Measurements from ENCODE around the gene ATP9B.

Gene ATP9B

DNA sequence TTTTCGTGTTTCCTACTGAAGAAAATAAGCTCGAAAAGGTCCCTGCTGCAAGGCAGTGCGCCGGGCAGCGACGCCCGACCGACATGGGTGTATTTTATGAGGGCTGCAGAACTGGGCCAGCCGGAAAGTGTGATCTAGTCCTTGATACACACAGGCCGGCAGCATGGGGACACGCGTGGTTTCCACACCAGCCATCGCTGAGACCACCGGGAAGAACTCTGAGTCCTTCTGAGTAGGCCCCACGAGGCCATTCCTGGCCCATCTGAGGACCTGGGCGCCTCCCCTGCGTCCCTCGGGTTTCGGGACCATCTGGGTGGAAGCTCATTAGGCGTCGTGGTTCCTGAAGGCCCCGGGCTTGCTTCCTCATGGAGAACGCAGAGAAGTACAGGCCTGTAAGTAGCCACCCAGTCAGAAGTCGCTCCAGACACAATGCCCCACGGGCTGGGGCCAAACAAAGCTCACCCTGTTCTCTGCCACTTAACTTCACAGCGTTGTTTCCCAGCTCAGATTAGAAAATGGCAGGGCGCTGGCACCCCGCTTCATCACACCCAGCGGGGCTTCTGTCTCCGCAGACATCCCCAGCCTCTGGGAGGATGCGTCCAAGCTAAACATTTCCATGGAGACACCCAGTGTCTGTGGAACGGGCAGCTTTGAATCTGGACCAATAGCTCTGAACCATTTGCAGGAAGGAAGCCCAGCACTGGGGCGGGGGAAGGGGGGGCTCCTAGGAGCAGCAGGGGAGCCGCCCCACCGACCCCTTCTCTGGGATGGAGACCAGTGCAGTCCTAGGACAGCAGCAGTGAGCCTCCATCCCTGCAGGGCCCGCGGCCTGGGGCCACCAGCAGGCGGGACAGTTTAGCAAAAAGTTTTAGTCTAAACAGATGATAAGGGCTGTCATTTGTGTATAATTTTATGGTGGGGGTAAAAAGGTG, 328.9 kb downstream of the ATP9B start:
- H3K4me3 ChIP-seq (ENCODE audit: low read depth, low read length): no peak overlapping the region
- TF ChIP-seq, protein P1, sequence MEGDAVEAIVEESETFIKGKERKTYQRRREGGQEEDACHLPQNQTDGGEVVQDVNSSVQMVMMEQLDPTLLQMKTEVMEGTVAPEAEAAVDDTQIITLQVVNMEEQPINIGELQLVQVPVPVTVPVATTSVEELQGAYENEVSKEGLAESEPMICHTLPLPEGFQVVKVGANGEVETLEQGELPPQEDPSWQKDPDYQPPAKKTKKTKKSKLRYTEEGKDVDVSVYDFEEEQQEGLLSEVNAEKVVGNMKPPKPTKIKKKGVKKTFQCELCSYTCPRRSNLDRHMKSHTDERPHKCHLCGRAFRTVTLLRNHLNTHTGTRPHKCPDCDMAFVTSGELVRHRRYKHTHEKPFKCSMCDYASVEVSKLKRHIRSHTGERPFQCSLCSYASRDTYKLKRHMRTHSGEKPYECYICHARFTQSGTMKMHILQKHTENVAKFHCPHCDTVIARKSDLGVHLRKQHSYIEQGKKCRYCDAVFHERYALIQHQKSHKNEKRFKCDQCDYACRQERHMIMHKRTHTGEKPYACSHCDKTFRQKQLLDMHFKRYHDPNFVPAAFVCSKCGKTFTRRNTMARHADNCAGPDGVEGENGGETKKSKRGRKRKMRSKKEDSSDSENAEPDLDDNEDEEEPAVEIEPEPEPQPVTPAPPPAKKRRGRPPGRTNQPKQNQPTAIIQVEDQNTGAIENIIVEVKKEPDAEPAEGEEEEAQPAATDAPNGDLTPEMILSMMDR (IDR thresholded peaks at IDR 0.05; ENCODE audit: low read depth, low read length): no peak

DNA sequence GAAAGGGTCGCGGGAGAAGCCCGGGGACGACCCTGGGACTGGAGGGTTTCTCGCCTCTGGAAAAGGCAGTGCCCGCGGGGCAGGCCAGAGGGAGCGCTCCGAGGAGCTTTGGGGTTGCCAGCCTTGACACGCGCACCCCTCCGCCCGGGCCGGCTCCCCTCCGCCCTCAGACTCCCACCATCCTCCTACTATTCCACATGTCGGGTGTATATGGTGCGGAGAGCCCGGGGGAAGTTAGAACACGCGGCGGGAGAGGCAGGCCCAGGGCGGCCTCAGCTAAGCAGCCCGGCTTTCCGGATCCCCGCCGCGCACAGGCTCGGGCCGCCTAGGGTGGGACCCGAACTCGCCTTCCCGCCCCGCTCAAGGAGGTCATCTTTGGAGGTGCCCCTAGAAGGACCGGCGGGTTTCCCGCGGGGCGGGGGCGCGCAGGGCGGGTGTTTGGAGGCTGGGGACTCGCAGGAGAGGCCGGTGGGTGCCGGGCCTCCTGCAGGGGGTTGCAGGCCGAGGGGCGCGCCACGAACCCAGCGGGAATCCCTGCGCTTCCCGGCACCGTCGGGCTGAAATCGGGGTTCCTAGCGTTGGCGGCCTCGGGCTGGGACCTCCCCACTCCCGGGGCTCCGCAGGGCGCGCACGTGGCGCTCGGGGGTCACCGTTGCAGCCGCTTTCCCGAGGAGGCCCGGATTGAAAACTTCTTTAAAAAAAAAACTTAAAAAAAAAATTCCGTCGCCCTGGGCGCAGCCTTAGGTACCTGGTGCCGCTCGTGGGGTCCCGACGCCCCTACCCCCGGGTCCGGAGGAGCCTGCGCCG, 330.3 kb downstream of the ATP9B start:
- TF ChIP-seq, protein P1 (IDR thresholded peaks at IDR 0.05; ENCODE audit: low read depth, low read length): no peak
- H3K4me3 ChIP-seq (ENCODE audit: low read depth, low read length): peak overlapping the region; percentile 47

DNA sequence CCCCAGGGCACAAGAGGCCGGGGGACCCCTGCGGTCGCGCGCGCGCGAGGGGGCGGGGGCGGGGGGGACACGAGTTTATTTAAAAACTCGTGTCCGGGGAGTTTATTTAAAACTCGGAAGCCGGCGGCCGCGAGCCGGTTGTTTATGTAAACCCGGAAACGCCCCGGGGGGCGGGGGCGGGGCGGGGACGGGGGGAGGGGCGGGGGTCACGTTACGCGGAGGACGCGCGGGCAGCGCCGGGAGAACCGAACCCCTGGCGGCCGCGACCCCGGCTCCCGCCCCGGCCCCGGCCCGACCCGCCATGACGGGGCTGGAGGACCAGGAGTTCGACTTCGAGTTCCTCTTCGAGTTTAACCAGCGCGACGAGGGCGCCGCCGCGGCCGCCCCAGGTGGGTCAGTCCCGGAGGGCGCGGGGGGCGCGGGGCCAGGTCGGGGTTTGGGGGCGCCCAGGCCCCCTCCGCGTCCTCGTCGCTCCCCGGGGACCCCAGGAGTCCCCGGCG, 330.9 kb downstream of the ATP9B start:
- TF ChIP-seq, protein P1 (IDR thresholded peaks at IDR 0.05; ENCODE audit: low read depth, low read length): no peak

DNA sequence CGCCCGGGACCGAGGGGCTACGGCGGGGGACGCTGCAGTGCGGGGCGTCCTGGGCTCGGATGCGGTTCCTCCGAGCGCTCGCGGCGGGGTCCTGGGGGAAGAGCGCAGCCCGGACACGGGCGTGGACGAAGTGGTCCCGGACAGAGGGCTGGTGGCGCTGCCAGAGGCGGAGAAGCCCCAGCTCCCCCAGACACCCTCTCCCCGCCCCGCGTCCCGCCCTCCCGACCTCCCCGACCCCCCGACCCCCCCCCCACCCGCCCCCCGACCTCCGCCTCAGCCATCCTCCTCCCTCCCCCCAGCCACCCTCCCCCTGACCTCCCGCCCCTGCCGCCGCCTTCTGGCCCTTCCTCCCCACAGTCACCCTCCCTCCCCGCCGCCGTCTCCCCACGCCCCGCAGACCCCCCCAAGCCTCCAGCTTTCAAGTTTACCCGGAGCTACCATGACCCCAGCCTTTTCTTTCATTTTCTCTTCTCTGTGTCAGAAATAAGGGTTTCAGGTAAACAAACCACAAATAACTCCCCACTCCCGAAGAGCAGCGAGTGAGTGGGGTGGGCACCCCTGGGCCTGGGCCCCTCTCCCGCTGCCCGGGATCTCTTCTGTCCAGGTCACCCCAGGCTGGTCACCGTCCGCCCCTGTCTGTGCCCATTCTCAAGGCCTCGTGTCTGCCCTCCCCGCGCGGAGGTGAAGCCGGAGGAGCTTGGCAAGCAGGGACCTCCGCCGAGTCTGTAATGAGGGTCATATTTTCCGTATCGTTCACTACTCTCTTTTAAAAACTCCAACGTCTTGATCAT, 331.6 kb downstream of the ATP9B start:
- TF ChIP-seq, protein P1 (IDR thresholded peaks at IDR 0.05; ENCODE audit: low read depth, low read length): no peak
- peak overlapping the region; percentile 54 for H3K4me3 ChIP-seq (ENCODE audit: low read depth, low read length)

More for the DNA sequence above, 330.9 kb downstream of the ATP9B start:
- peak overlapping the region; percentile 54 for H3K4me3 ChIP-seq (ENCODE audit: low read depth, low read length)

DNA sequence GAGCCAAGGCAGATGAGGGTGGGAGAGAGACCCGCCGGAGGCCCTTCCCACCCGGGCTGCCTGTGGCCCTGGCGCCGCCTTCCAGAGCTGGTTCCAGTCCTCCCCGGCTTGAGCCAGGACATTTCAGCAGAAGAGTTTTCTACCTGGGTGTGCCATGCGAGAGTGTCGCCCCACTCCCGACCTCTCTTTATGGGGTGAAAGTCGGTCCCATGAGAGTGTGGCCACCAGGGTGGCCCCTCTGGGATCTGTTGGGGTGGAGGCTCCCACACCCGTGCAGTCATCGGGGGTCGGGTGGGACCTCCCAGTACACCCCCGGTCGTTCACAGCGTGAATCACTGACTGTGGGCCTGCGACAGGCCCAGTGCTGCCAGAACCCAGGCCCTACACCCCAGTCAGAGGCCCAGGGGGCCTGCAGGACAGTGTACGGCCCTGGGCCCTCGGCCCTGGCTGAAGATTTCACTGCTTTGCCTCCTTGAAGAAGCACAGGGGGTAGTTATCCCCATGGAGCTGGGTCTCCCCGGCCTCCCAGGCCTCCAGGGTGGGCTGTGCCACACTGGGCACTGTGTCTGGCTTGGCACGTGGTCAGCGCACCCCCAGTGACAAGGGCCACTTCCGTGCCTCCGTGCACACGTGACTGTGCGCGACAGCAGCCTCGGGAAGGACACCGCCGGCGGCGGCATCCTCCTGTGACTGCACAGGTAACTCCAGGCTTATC, 332.5 kb downstream of the ATP9B start:
- H3K4me3 ChIP-seq (ENCODE audit: low read depth, low read length): no peak overlapping the region
- TF ChIP-seq, protein P1 (IDR thresholded peaks at IDR 0.05; ENCODE audit: low read depth, low read length): no peak

DNA sequence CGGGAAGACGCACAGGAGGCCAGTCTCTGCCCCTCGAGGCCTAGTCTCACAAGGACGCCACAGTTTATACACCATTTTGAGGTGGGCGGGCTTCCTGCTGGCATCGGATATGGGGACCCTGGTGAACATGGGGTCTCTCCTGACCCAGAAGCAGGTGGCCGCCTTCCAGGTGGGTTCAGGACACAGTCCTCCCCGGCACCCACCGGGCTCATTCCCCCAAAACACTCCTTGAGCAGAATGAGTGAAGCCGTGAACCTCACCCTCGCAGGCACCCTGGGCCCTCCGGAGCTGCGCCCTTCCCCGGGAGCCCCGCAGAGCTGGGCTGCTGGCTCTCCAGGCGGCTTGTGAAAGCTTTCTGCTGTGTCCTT, 333.0 kb downstream of the ATP9B start:
- no peak overlapping the region for H3K4me3 ChIP-seq (ENCODE audit: low read depth, low read length)
- TF ChIP-seq, protein P1 (IDR thresholded peaks at IDR 0.05; ENCODE audit: low read depth, low read length): no peak

Data from WI38 (cell line).